HG02763 (cell line): ENCODE results near the gene TDRD9.

Experiments used
- ATAC-seq: cut with Tn5 transposase; IDR thresholded peaks from one replicate; pipeline ENCODE4 v1.9.1; 2021; ENCODE audit warnings: mild to moderate bottlenecking, moderate library complexity; ENCODE audit not compliant: unreplicated experiment

TDRD9 gene

GRCh38 chr14:104064003-104064402, 135.7 kb downstream of the TDRD9 start:
- ATAC-seq: no peak

- no peak for ATAC-seq
These were observed 138.0 kb downstream of the TDRD9 start for GRCh38 chr14:104066279-104066678.

GRCh38 chr14:104066719-104067295, 138.6 kb downstream of the TDRD9 start:
- no peak for ATAC-seq

- ATAC-seq: no peak
These were observed 141.3 kb downstream of the TDRD9 start for GRCh38 chr14:104069541-104069940.

- ATAC-seq: no peak
These were observed 144.3 kb downstream of the TDRD9 start for GRCh38 chr14:104072586-104072985.

- ATAC-seq: no peak
These were observed 145.5 kb downstream of the TDRD9 start for GRCh38 chr14:104073764-104074163.

GRCh38 chr14:104075530-104076151, 147.4 kb downstream of the TDRD9 start:
- ATAC-seq: no peak

- ATAC-seq: no peak
These were observed 148.5 kb downstream of the TDRD9 start for GRCh38 chr14:104076743-104077142.

GRCh38 chr14:104078031-104078455, 149.8 kb downstream of the TDRD9 start:
- peak; percentile 76 for ATAC-seq

- no peak for ATAC-seq
These were observed 152.4 kb downstream of the TDRD9 start for GRCh38 chr14:104080376-104081260.

GRCh38 chr14:104081261-104081835, 153.1 kb downstream of the TDRD9 start:
- no peak for ATAC-seq

GRCh38 chr14:104081951-104082464, 153.8 kb downstream of the TDRD9 start:
- no peak for ATAC-seq

- no peak for ATAC-seq
These were observed 154.6 kb downstream of the TDRD9 start for GRCh38 chr14:104082807-104083206.

GRCh38 chr14:104084251-104085002, 156.2 kb downstream of the TDRD9 start:
- no peak for ATAC-seq

- ATAC-seq: no peak
These were observed 157.0 kb downstream of the TDRD9 start, which contains the start of gene ASPG for GRCh38 chr14:104085032-104085888. Gene ASPG (plus strand): TSS chr14:104085700. CDS start chr14:104085771, 71 bp downstream.

GRCh38 chr14:104085889-104086201, 157.6 kb downstream of the TDRD9 start:
- ATAC-seq: no peak

GRCh38 chr14:104086210-104086660, 158.0 kb downstream of the TDRD9 start:
- ATAC-seq: no peak

- no peak for ATAC-seq
These were observed 158.6 kb downstream of the TDRD9 start for GRCh38 chr14:104086661-104087461.

GRCh38 chr14:104087505-104087904, 159.2 kb downstream of the TDRD9 start:
- no peak for ATAC-seq
